Trophoblast cell (in vitro differentiated cells and primary cell): ENCODE measurements around the gene HHAT.
A peak's percentile ranks its signal among the peaks of the same experiment; 100 is the strongest.
"Not testable (repeated sequence)": the region's sequence is repeated elsewhere in the genome, so short reads cannot be mapped to it uniquely, and the experiment has no call there.

Experiments used
- DNase-seq, 2 donors: peaks; one replicate each; pipeline ENCODE4 v3.0.0-alpha.2; 2016
- H2AFZ ChIP-seq: 2 replicates; pipeline ENCODE4 v1.6.1; 2013; ENCODE audit warnings: low read length, moderate library complexity, mild to moderate bottlenecking; ENCODE audit not compliant: insufficient read depth, poor library complexity
- H2AK5ac ChIP-seq: 2 replicates; pipeline ENCODE4 v1.6.1; 2013; ENCODE audit warnings: mild to moderate bottlenecking, low read length
- H2BK120ac ChIP-seq: 2 replicates; pipeline ENCODE4 v1.6.1; 2013; ENCODE audit warnings: low read length, mild to moderate bottlenecking, moderate library complexity; ENCODE audit not compliant: insufficient read depth, poor library complexity
- H2BK12ac ChIP-seq: 2 replicates; pipeline ENCODE4 v1.6.1; 2013; ENCODE audit warnings: mild to moderate bottlenecking, low read length, moderate library complexity
- H2BK5ac ChIP-seq: 2 replicates; pipeline ENCODE4 v1.6.1; 2013; ENCODE audit warnings: low read length, low read depth, moderate library complexity, mild to moderate bottlenecking; ENCODE audit not compliant: poor library complexity
- H3K14ac ChIP-seq: 2 replicates; pipeline ENCODE4 v1.6.1; 2013; ENCODE audit warnings: mild to moderate bottlenecking, low read length
- H3K18ac ChIP-seq: 2 replicates; pipeline ENCODE4 v1.6.1; 2013; ENCODE audit warnings: mild to moderate bottlenecking, low read length
- H3K23ac ChIP-seq: 2 replicates; pipeline ENCODE4 v1.6.1; 2013; ENCODE audit warnings: low read length
- H3K27ac ChIP-seq: 2 replicates; pipeline ENCODE4 v1.5.1; 2013; ENCODE audit warnings: low read depth, mild to moderate bottlenecking, inconsistent platforms, low read length, moderate library complexity
- H3K27me3 ChIP-seq: 2 replicates; pipeline ENCODE4 v1.6.1; 2013; ENCODE audit warnings: inconsistent platforms, mild to moderate bottlenecking, low read length, moderate library complexity; ENCODE audit not compliant: insufficient read depth
- H3K36me3 ChIP-seq, 2 experiments: 1 replicate in 1 of 2; 2 replicates in 1 of 2; pipeline ENCODE4 v1.6.1; 2013; ENCODE audit warnings: low read length in 2 of 2, mild to moderate bottlenecking in 2 of 2, moderate library complexity in 1 of 2; ENCODE audit not compliant: insufficient read depth in 2 of 2, control insufficient read depth in 1 of 2
- H3K4ac ChIP-seq: 2 replicates; pipeline ENCODE4 v1.6.1; 2013; ENCODE audit warnings: low read depth, mild to moderate bottlenecking, low read length, moderate library complexity
- H3K4me1 ChIP-seq, 2 experiments: 1 replicate in 1 of 2; 2 replicates in 1 of 2; pipeline ENCODE4 v1.6.1; 2013; ENCODE audit warnings: low read length in 2 of 2, mild to moderate bottlenecking in 2 of 2, moderate library complexity in 1 of 2; ENCODE audit not compliant: insufficient read depth in 2 of 2, control insufficient read depth in 1 of 2
- H3K4me2 ChIP-seq: 2 replicates; pipeline ENCODE4 v1.6.1; 2013; ENCODE audit warnings: inconsistent platforms, mild to moderate bottlenecking, low read length, moderate library complexity
- H3K4me3 ChIP-seq: 2 replicates; pipeline ENCODE4 v1.5.1; 2013; ENCODE audit warnings: mild to moderate bottlenecking, low read depth, low read length, inconsistent platforms
- H3K79me1 ChIP-seq: one replicate; pipeline ENCODE4 v1.6.1; 2013; ENCODE audit warnings: low read length
- H3K79me2 ChIP-seq: 2 replicates; pipeline ENCODE4 v1.6.1; 2013; ENCODE audit warnings: low read length, mild to moderate bottlenecking; ENCODE audit not compliant: control insufficient read depth, insufficient read depth, poor library complexity
- H3K9ac ChIP-seq: 2 replicates; pipeline ENCODE4 v1.6.1; 2013; ENCODE audit warnings: mild to moderate bottlenecking, low read length
- H3K9me3 ChIP-seq: 2 replicates; pipeline ENCODE4 v1.6.1; 2013; ENCODE audit warnings: low read depth, mild to moderate bottlenecking, control low read depth, inconsistent platforms, low read length; ENCODE audit not compliant: insufficient read depth
- H4K12ac ChIP-seq: 2 replicates; pipeline ENCODE4 v1.6.1; 2013; ENCODE audit warnings: low read depth, mild to moderate bottlenecking, low read length, moderate library complexity
- H4K8ac ChIP-seq: 2 replicates; pipeline ENCODE4 v1.6.1; 2013; ENCODE audit warnings: low read depth, mild to moderate bottlenecking, low read length, moderate library complexity
- H4K91ac ChIP-seq: one replicate; pipeline ENCODE4 v1.6.1; 2013; ENCODE audit warnings: low read depth, mild to moderate bottlenecking, low read length, moderate library complexity
- WGBS: extraction: QIAGEN DNeasy Blood & Tissue Kit; methylation state at CpG from one replicate; pipeline ENCODE4 v1.1.7; 2013; ENCODE audit warnings: missing lambda C conversion rate; ENCODE audit not compliant: insufficient read length, insufficient coverage; ENCODE audit errors: extremely low coverage; 5-methylcytosine and 5-hydroxymethylcytosine counted together

HHAT gene

DNA sequence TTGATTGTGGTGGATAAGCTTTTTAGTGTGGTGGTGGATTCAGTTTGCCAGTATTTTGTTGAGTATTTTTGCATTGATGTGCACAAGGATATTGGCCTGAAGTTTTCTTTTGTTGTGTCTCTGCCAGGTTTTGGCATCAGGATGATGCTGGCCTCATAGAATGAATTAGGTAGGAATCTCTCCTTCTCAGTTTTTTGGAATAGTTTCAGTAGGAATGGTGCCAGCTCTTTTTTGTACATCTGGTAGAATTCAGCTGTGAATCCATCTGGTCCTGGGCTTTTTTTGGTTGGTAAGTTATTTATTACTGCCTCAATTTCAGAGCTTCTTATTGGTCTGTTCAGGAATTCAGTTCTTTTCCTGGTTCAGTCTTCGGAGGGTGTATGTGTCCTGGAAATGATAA lies 98.0 kb downstream of the HHAT start:
- H2BK120ac ChIP-seq, H4K91ac ChIP-seq, H3K27me3 ChIP-seq, H3K4ac ChIP-seq, H3K79me2 ChIP-seq, H3K4me2 ChIP-seq, H3K4me3 ChIP-seq, H3K4me1 ChIP-seq, H3K18ac ChIP-seq, H3K9me3 ChIP-seq, H3K79me1 ChIP-seq, H4K12ac ChIP-seq, H3K27ac ChIP-seq, DNase-seq, H2BK5ac ChIP-seq, H3K14ac ChIP-seq, H4K8ac ChIP-seq, H2AK5ac ChIP-seq, H2BK12ac ChIP-seq, H3K23ac ChIP-seq, H3K36me3 ChIP-seq, H2AFZ ChIP-seq, H3K9ac ChIP-seq: not testable (repeated sequence)
- whole genome bisulfite sequencing: no CpG with 5 or more reads among the region's 1 CpG

DNA sequence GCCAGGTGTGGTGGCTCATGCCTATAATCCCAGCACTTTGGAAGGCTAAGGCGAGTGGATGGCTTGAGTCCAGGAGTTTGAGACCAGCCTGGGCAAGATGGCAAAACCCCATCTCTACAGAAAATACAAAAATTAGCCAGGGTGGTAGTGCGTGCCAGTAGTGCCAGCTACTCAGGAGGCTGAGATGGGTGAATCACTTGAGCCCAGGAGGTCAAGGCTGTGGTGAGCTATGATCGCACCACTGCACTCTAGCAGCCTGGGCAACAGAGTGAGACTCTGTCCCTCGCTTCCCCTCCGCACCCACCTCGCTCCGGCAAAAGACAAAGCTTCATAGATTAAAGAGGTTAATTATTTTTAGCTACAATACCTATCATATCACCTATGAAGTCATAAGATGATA lies 100.0 kb downstream of the HHAT start:
- whole genome bisulfite sequencing: no CpG with 5 or more reads among the region's 7 CpGs
- Histone ChIP-seq H3K14ac (no peak overlapping the region), H3K4me1 (no peaks in the 10 kb centered on the region), H3K36me3 (no peaks in the 10 kb centered on the region), H3K27ac (no peak overlapping the region), H2BK120ac (no peak overlapping the region), H4K8ac (no peak overlapping the region), H3K4ac (no peak overlapping the region), H2BK12ac (no peak overlapping the region), H4K12ac (no peak overlapping the region), H3K27me3 (no peaks in the 10 kb centered on the region), H3K79me1 (no peaks in the 10 kb centered on the region), H3K9me3 (no peaks in the 10 kb centered on the region), H2AFZ (no peak overlapping the region), H3K4me3 (no peak overlapping the region), H4K91ac (no peak overlapping the region), H2AK5ac (peak overlapping the region; percentile 21), H3K4me2 (no peak overlapping the region), H3K23ac (no peak overlapping the region), H2BK5ac (no peak overlapping the region), H3K18ac (no peak overlapping the region), H3K9ac (no peak overlapping the region), H3K79me2 (no peaks in the 10 kb centered on the region)
- no peak for DNase-seq

- no peak overlapping the region for H4K91ac ChIP-seq
- H2BK120ac ChIP-seq: no peak overlapping the region
- no peak overlapping the region for H2AK5ac ChIP-seq
- H3K27me3 ChIP-seq: no peaks in the 10 kb centered on the region
- no peaks in the 10 kb centered on the region for H3K36me3 ChIP-seq
- H3K18ac ChIP-seq: no peak overlapping the region
- no peak for DNase-seq
- H3K4me2 ChIP-seq: no peak overlapping the region
- no peaks in the 10 kb centered on the region for H3K9me3 ChIP-seq
- no peak overlapping the region for H3K4ac ChIP-seq
- no peak overlapping the region for H2BK12ac ChIP-seq
- no peak overlapping the region for H4K8ac ChIP-seq
- no peak overlapping the region for H2AFZ ChIP-seq
- H4K12ac ChIP-seq: no peak overlapping the region
- H3K4me1 ChIP-seq: peaks cover 4 to 5% of the 10 kb centered on the region in 2 experiments
- no peaks in the 10 kb centered on the region for H3K79me2 ChIP-seq
- peaks cover 6% of the 10 kb centered on the region for H3K79me1 ChIP-seq
- no peak overlapping the region for H3K4me3 ChIP-seq
- no peak overlapping the region for H3K23ac ChIP-seq
- no peak overlapping the region for H2BK5ac ChIP-seq
- no peak overlapping the region for H3K14ac ChIP-seq
- no peak overlapping the region for H3K9ac ChIP-seq
- no CpG with 5 or more reads among the region's 4 CpGs for WGBS
- no peak overlapping the region for H3K27ac ChIP-seq
Observed at GRCh38 chr1:210434223-210434622, 105.5 kb downstream of the HHAT start.

DNA sequence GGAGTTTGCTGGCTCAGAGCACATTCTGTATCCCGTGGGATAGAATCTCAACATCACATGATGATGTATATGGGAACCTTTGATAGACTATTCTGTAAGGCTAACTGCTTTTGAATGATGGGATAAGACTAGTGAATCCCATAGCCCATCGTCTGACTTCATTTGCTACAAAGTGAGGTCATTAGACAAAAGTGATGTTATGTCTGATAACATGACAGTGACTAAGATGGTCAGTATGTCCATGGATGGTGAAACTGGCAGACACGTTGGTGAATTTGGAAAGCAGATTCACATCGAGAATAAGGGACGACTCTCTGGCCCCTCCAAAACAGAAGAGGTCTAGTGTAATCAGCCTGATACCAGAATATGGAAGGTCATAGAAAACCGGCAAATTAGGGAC lies 108.4 kb downstream of the HHAT start:
- Histone ChIP-seq H3K27ac (no peak overlapping the region), H3K4me1 (peaks cover 14% of the 10 kb centered on the region in 2 experiments), H3K79me1 (peaks cover 15% of the 10 kb centered on the region), H3K4me3 (no peak overlapping the region), H3K79me2 (peaks cover 2% of the 10 kb centered on the region), H4K91ac (no peak overlapping the region), H2AK5ac (no peak overlapping the region), H4K8ac (no peak overlapping the region), H4K12ac (no peak overlapping the region), H3K23ac (no peak overlapping the region), H3K9me3 (peaks cover 2% of the 10 kb centered on the region), H3K9ac (no peak overlapping the region), H3K18ac (no peak overlapping the region), H2AFZ (no peak overlapping the region), H3K4ac (no peak overlapping the region), H3K36me3 (no peaks in the 10 kb centered on the region), H2BK5ac (no peak overlapping the region), H3K14ac (no peak overlapping the region), H3K27me3 (no peaks in the 10 kb centered on the region), H2BK12ac (no peak overlapping the region), H3K4me2 (no peak overlapping the region), H2BK120ac (no peak overlapping the region)
- peak in 1 of 2 donors; percentile 64 for DNase-seq
- WGBS: no CpG with 5 or more reads among the region's 6 CpGs
